ENCODE results near the gene PLEK. TPM values are rescaled to one million over a fixed set of nuclear protein-coding genes. Genes with fewer than 3 reads are reported as not detected.

Gene PLEK
- total and polyA plus RNA-seq, 10 of the 15 experiments (the other 5 are each of a cell fraction or from before 2014, with no cell fraction given) = 229 to 804 (median 362) TPM

DNA sequence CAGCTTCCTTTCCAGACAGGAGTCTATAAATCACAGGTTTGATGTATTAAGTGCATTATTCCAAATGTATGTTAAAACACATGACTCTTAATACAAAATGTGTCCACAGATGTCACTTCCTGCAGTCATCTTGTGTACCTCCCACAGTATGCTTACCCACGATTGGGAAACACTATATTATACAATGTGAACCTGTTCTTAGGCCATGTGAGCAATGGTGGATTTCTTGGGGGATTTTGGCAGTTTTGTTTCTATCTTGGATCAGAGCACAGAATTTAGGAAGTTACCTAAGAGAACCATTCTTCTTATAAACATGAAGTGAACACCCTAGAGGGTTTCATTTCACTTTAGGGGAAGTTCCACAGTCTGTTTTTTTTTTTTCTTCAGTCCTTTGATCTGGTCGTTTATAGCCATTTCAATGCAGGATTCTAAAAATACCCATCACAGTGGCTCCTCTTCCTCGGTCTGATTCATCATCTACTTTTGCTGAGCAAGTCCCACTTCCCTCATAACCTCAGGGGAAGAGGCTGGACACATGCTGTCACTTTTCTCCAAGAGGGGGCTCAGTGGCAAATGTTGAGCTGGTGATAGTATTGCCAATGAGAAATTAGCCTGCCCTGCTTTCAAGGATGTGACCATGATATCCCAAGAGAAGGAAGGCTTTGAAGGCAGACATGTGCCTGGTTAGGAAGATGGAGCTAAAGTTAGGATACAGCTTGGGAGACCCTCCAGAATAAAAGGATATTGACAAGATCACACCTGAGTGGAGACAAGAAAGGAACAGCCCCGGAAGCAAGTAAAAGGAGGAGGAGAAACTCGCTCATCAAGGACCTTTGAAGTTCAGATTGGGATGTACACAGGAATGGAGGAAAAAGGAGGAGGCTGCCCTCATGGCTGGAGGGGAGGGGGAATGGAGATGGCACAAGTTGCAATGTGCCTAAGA, 22.6 kb downstream of the PLEK start (continued):
- peak; percentile 81 for TF ChIP-seq MTA3 (IDR thresholded peaks at IDR 0.05; ENCODE audit: borderline replicate concordance, low read length)
- TF ChIP-seq, protein P1, sequence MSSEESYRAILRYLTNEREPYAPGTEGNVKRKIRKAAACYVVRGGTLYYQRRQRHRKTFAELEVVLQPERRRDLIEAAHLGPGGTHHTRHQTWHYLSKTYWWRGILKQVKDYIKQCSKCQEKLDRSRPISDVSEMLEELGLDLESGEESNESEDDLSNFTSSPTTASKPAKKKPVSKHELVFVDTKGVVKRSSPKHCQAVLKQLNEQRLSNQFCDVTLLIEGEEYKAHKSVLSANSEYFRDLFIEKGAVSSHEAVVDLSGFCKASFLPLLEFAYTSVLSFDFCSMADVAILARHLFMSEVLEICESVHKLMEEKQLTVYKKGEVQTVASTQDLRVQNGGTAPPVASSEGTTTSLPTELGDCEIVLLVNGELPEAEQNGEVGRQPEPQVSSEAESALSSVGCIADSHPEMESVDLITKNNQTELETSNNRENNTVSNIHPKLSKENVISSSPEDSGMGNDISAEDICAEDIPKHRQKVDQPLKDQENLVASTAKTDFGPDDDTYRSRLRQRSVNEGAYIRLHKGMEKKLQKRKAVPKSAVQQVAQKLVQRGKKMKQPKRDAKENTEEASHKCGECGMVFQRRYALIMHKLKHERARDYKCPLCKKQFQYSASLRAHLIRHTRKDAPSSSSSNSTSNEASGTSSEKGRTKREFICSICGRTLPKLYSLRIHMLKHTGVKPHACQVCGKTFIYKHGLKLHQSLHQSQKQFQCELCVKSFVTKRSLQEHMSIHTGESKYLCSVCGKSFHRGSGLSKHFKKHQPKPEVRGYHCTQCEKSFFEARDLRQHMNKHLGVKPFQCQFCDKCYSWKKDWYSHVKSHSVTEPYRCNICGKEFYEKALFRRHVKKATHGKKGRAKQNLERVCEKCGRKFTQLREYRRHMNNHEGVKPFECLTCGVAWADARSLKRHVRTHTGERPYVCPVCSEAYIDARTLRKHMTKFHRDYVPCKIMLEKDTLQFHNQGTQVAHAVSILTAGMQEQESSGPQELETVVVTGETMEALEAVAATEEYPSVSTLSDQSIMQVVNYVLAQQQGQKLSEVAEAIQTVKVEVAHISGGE (CRISPR knock-in tag; IDR thresholded peaks at IDR 0.05) = no peak
- TF ChIP-seq NR2C2 (IDR thresholded peaks at IDR 0.05; ENCODE audit: borderline replicate concordance, control insufficient read depth, insufficient read length, low read depth) = no peak
- no peak for TF ChIP-seq SIN3A (IDR thresholded peaks at IDR 0.05; ENCODE audit: low read depth, low read length)
- no peak for TF ChIP-seq ASH2L (IDR thresholded peaks at IDR 0.05; ENCODE audit: borderline replicate concordance, low read depth)
- TF ChIP-seq ZNF384 (IDR thresholded peaks at IDR 0.05; ENCODE audit: borderline replicate concordance, low read depth, low read length) = peak; percentile 97
- no peak for TF ChIP-seq ZBTB33 (IDR thresholded peaks at IDR 0.05)
- TF ChIP-seq, protein P2, sequence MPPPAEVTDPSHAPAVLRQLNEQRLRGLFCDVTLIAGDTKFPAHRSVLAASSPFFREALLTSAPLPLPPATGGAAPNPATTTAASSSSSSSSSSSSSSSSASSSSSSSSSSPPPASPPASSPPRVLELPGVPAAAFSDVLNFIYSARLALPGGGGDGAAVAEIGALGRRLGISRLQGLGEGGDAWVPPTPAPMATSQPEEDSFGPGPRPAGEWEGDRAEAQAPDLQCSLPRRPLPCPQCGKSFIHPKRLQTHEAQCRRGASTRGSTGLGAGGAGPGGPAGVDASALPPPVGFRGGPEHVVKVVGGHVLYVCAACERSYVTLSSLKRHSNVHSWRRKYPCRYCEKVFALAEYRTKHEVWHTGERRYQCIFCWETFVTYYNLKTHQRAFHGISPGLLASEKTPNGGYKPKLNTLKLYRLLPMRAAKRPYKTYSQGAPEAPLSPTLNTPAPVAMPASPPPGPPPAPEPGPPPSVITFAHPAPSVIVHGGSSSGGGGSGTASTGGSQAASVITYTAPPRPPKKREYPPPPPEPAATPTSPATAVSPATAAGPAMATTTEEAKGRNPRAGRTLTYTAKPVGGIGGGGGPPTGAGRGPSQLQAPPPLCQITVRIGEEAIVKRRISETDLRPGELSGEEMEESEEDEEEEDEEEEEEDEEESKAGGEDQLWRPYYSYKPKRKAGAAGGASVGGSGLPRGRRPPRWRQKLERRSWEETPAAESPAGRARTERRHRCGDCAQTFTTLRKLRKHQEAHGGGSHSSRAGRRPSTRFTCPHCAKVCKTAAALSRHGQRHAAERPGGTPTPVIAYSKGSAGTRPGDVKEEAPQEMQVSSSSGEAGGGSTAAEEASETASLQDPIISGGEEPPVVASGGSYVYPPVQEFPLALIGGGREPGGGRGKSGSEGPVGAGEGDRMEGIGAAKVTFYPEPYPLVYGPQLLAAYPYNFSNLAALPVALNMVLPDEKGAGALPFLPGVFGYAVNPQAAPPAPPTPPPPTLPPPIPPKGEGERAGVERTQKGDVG (CRISPR knock-in tag; IDR thresholded peaks at IDR 0.05) = peak; percentile 46; the same call in 1 of the 2 replicates
- TF ChIP-seq CBFB (IDR thresholded peaks at IDR 0.05; ENCODE audit: low read depth) = peak; percentile 65
- TF ChIP-seq FOXK2 (IDR thresholded peaks at IDR 0.05) = no peak
- TF ChIP-seq ATF7 (IDR thresholded peaks at IDR 0.05; ENCODE audit: low read depth) = peak; percentile 90
- TF ChIP-seq NR2C1 (IDR thresholded peaks at IDR 0.05) = no peak
- TF ChIP-seq POLR2AphosphoS5 (IDR thresholded peaks at IDR 0.05; ENCODE audit: low read length) = peak; percentile 87; the same call in 1 of the 2 replicates
- peak; percentile 88 for TF ChIP-seq TBL1XR1 (IDR thresholded peaks at IDR 0.05; ENCODE audit: low read depth, low read length)
- peak; percentile 77; the same call in 1 of the 2 replicates for TF ChIP-seq NBN (IDR thresholded peaks at IDR 0.05)
- TF ChIP-seq CREM (IDR thresholded peaks at IDR 0.05; ENCODE audit: low read depth) = peak; percentile 53; the same call in 1 of the 2 replicates
- TF ChIP-seq POU2F2 (IDR thresholded peaks at IDR 0.05; ENCODE audit: borderline replicate concordance, low read depth, low read length) = no peak; the same call in 2 of the 3 replicates
- no peak for TF ChIP-seq MYC (IDR thresholded peaks at IDR 0.05; ENCODE audit: insufficient read depth, insufficient read length, insufficient replicate concordance, low read length, severe bottlenecking)
- peak; percentile 96 for TF ChIP-seq RELB (IDR thresholded peaks at IDR 0.05; ENCODE audit: low read depth)

All from GM12878 (cell line).